ENCODE measurements around the gene HOXC4. TPM values are rescaled to one million over a fixed set of nuclear protein-coding genes. Genes with fewer than 3 reads are reported as not detected.
A peak's percentile ranks its signal among the peaks of the same experiment; 100 is the strongest.

The HOXC4 gene
- total RNA-seq, 1 donor from 2014 or later: 1.3 TPM

DNA sequence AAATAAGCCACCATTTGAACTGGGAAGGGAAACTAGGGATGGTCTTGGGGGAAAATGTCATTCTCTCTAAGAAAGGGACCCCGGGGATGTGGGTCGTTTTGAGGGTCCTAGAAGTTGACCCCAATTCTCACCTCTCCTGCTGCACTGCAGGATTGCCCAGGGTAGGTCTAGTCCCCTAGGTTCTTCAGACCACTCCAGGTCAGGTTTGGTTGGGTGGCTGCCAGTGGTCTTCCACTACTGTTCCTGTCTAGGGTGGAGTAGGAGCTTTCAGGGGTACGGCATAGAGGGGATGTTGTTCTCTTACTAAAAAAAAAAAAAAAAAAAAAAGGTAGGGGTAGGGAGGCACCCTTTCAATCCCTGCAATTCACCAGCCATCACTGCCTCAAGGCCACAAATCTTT, 37.6 kb upstream of the HOXC4 start:
- H3K36me3 ChIP-seq (ENCODE audit: control insufficient read depth, insufficient read depth, low read length): no peaks in the 10 kb centered on the region
- DNase-seq (ENCODE audit: low read depth): no peak
- H3K27me3 ChIP-seq (ENCODE audit: control insufficient read depth, insufficient read depth, low read length): peaks cover 17% of the 10 kb centered on the region
- TF ChIP-seq CTCF (IDR thresholded peaks at IDR 0.05; ENCODE audit: insufficient read depth, low read length, poor library complexity, severe bottlenecking): no peak
- H3K4me3 ChIP-seq (ENCODE audit: low read depth, low read length): peak overlapping the region; percentile 49

- no peak for TF ChIP-seq CTCF (IDR thresholded peaks at IDR 0.05; ENCODE audit: insufficient read depth, low read length, poor library complexity, severe bottlenecking)
- DNase-seq (ENCODE audit: low read depth): no peak
- H3K27me3 ChIP-seq (ENCODE audit: control insufficient read depth, insufficient read depth, low read length): peaks cover 20% of the 10 kb centered on the region
Measured at GRCh38 chr12:54016478-54016964, 37.1 kb upstream of the HOXC4 start.

DNA sequence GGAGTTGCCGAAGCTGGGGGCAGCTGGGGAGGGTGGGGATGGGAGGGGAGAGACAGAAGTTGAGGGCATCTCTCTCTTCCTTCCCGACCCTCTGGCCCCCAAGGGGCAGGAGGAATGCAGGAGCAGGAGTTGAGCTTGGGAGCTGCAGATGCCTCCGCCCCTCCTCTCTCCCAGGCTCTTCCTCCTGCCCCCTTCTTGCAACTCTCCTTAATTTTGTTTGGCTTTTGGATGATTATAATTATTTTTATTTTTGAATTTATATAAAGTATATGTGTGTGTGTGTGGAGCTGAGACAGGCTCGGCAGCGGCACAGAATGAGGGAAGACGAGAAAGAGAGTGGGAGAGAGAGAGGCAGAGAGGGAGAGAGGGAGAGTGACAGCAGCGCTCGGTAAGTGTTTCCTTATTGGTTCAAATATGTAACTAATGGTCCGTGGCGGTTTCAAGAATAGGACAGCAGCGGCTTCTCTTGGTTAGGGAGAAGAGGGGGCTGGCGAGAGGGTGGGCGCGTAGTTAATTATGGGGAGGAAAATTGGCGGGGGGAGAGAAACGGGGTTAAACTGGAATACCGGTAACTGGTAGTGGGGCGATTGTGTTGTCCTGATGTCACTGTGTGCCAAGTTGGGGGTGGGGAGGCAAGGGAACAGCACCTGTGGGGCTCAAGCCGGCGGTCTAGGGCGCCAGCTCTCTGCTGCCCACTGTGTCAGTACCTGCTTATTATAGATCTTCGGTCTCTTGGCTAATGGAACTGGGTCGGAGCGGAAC, 36.4 kb upstream of the HOXC4 start:
- DNase-seq (ENCODE audit: low read depth): no peak
- peaks cover 22% of the 10 kb centered on the region for H3K27me3 ChIP-seq (ENCODE audit: control insufficient read depth, insufficient read depth, low read length)
- H3K36me3 ChIP-seq (ENCODE audit: control insufficient read depth, insufficient read depth, low read length): no peaks in the 10 kb centered on the region
- peak overlapping the region; percentile 49 for H3K4me3 ChIP-seq (ENCODE audit: low read depth, low read length)
- no peak for TF ChIP-seq CTCF (IDR thresholded peaks at IDR 0.05; ENCODE audit: insufficient read depth, low read length, poor library complexity, severe bottlenecking)

More at GRCh38 chr12:54016478-54016964, 37.1 kb upstream of the HOXC4 start:
- peak overlapping the region; percentile 49 for H3K4me3 ChIP-seq (ENCODE audit: low read depth, low read length)
- H3K36me3 ChIP-seq (ENCODE audit: control insufficient read depth, insufficient read depth, low read length): no peaks in the 10 kb centered on the region

GRCh38 chr12:54017878-54018467, 35.7 kb upstream of the HOXC4 start:
- no peaks in the 10 kb centered on the region for H3K36me3 ChIP-seq (ENCODE audit: control insufficient read depth, insufficient read depth, low read length)
- DNase-seq (ENCODE audit: low read depth): peak; percentile 64
- H3K27me3 ChIP-seq (ENCODE audit: control insufficient read depth, insufficient read depth, low read length): peaks cover 22% of the 10 kb centered on the region
- H3K4me3 ChIP-seq (ENCODE audit: low read depth, low read length): peak overlapping the region; percentile 49
- TF ChIP-seq CTCF (IDR thresholded peaks at IDR 0.05; ENCODE audit: insufficient read depth, low read length, poor library complexity, severe bottlenecking): no peak

DNA sequence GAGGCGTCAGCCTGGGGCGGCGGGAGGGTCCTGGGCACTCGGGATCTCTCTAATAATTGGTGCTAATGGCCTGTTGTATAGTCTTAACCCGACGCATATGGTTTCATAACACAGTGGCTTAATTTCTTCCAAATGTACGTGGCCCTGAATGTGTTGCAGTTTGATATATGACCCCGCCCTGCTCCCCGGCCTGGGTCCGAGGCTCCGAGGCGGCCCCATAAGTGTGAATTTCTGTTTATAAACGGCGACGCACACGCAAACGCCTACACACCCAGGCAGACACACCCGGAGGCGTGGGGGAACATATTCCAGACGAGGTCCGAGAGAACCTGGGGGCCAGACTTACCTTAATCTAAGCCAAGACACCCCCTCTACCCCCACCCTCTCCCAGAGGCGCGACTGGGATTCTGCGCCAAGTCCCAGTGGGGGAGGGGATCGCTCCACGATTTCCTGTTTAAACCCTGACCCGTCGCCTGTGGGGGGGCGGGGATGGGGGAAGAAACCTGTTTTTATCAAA, 35.1 kb upstream of the HOXC4 start:
- Histone ChIP-seq H3K4me3 (ENCODE audit: low read depth, low read length) (peak overlapping the region; percentile 49), H3K36me3 (ENCODE audit: control insufficient read depth, insufficient read depth, low read length) (no peaks in the 10 kb centered on the region), H3K27me3 (ENCODE audit: control insufficient read depth, insufficient read depth, low read length) (peaks cover 22% of the 10 kb centered on the region)
- no peak for DNase-seq (ENCODE audit: low read depth)
- no peak for TF ChIP-seq CTCF (IDR thresholded peaks at IDR 0.05; ENCODE audit: insufficient read depth, low read length, poor library complexity, severe bottlenecking)
